K562 (cell line): Measurements from ENCODE around the gene C4orf50. TPM values are rescaled to one million over a fixed set of nuclear protein-coding genes. Genes with fewer than 3 reads are reported as not detected.
A peak's percentile ranks its signal among the peaks of the same experiment; 100 is the strongest.

Experiments used
- ATAC-seq: fragments of 200-7000 bp; cut with Tn5 transposase; 3 replicates; pipeline ENCODE4 v1.9.1; 2020; ENCODE audit warnings: moderate library complexity
- BruUV-seq: library from RNA; stranded (reverse); fragments of 400-500 nt; replicated peaks from 2 replicates; lab custom pipeline; 2021; lab: Mats Ljungman, UMichigan
- CTCF ChIA-PET: fragments of 300-600 bp; formaldehyde crosslinking; extraction: SDS; loops from one replicate; lab custom pipeline; 2021; ENCODE audit warnings: low intra/inter-chr PET ratio; lab: Yijun Ruan, JAX
- POLR2A ChIA-PET: fragments of 300-600, 350-650 bp; sonication (Branson Sonifier 250); formaldehyde crosslinking; extraction: SDS; loops from one replicate; lab custom pipeline; 2021; ENCODE audit warnings: antibody characterized with exemption, inconsistent platforms; lab: Yijun Ruan, JAX
- DNase-seq, 4 experiments: peaks; one replicate each; pipeline versions ENCODE4 v3.0.0 to v3.0.0-alpha.2; 2011 to 2018; ENCODE audit warnings: low spot score in 3 of 4, mixed read lengths in 3 of 4; ENCODE audit errors: extremely low read depth in 1 of 4
- FAIRE-seq: peaks from 2 replicates; lab custom pipeline; 2011; peaks lifted over from hg19 to GRCh38; lab: Jason Lieb, UNC
- H2AFZ ChIP-seq: 2 replicates; pipeline ENCODE4 v1.6.0; 2011; ENCODE audit warnings: low read depth, low read length, control low read depth, inconsistent platforms
- H3K27ac ChIP-seq: fragments of 200-600 bp; 3 replicates; pipeline ENCODE4 v1.8.0; 2011; ENCODE audit warnings: low read depth, mild to moderate bottlenecking, control low read depth, inconsistent platforms, low read length, moderate library complexity, mixed read lengths; ENCODE audit errors: extremely low read depth
- H3K27me3 ChIP-seq, 2 experiments: fragments of 300-600 bp in 1 of 2; 2 replicates in 1 of 2; 3 replicates in 1 of 2; pipeline versions ENCODE4 v1.6.0 to v1.8.0; 2011; ENCODE audit warnings: inconsistent platforms in 2 of 2, low read length in 2 of 2, mild to moderate bottlenecking in 1 of 2, mixed read lengths in 1 of 2, moderate library complexity in 1 of 2; ENCODE audit not compliant: control insufficient read depth in 2 of 2, insufficient read depth in 2 of 2
- H3K36me3 ChIP-seq: fragments of 300-600 bp; 3 replicates; pipeline ENCODE4 v1.8.0; 2011; ENCODE audit warnings: mild to moderate bottlenecking, low read length, inconsistent platforms; ENCODE audit not compliant: control insufficient read depth, insufficient read depth
- H3K4me1 ChIP-seq, 2 experiments: fragments of 200-600 bp in 1 of 2; replicated peaks in 1 of 2; 2 replicates in 1 of 2; 3 replicates in 1 of 2; pipeline versions ENCODE4 v1.5.1 to v1.8.0; 2011; ENCODE audit warnings: inconsistent platforms in 2 of 2, low read length in 2 of 2, mild to moderate bottlenecking in 1 of 2, mixed read lengths in 1 of 2, moderate library complexity in 1 of 2; ENCODE audit not compliant: control insufficient read depth in 2 of 2, insufficient read depth in 2 of 2
- H3K4me2 ChIP-seq: 2 replicates; pipeline ENCODE4 v1.6.1; 2011; ENCODE audit warnings: low read length, control low read depth, inconsistent platforms, mixed read lengths; ENCODE audit not compliant: insufficient read depth
- H3K4me3 ChIP-seq: fragments of 200-600 bp; sonication (generic), shearing (Covaris generic); 2 replicates; pipeline ENCODE4 v1.5.1; 2016; ENCODE audit warnings: control low read depth, inconsistent platforms
- H3K79me2 ChIP-seq: fragments of 200-600 bp; 3 replicates; pipeline ENCODE4 v1.8.0; 2011; ENCODE audit warnings: low read length, inconsistent platforms; ENCODE audit not compliant: control insufficient read depth, insufficient read depth
- H3K9ac ChIP-seq, 2 experiments: 2 replicates each; pipeline versions ENCODE4 v1.6.0 to v1.6.1; 2011; ENCODE audit warnings: low read depth in 2 of 2, low read length in 2 of 2, control low read depth in 1 of 2, inconsistent platforms in 1 of 2, mild to moderate bottlenecking in 1 of 2, mixed read lengths in 1 of 2; ENCODE audit not compliant: insufficient read depth in 1 of 2
- H3K9me1 ChIP-seq: one replicate; pipeline ENCODE4 v1.6.0; 2011; ENCODE audit warnings: inconsistent platforms, mild to moderate bottlenecking, low read length, moderate library complexity; ENCODE audit not compliant: control insufficient read depth, insufficient read depth
- H3K9me3 ChIP-seq: replicated peaks from 2 replicates; pipeline ENCODE4 v1.5.1; 2011; ENCODE audit warnings: low read depth, low read length, inconsistent platforms; ENCODE audit not compliant: control insufficient read depth, insufficient read depth
- H4K20me1 ChIP-seq: replicated peaks from 2 replicates; pipeline ENCODE4 v1.6.1; 2011; ENCODE audit warnings: low read length, inconsistent platforms, mixed read lengths; ENCODE audit not compliant: control insufficient read depth, insufficient read depth
- FOSL1 ChIP-seq: fragments of 200-800 bp; sonication (Bioruptor generic); conservative IDR thresholded peaks from 2 replicates; pipeline ENCODE4 v1.6.1; 2016; ENCODE audit warnings: missing genetic modification characterization, missing compliant biosample characterization
- RFX1 ChIP-seq: fragments of 450-650 bp; IDR thresholded peaks from 2 replicates; pipeline ENCODE4 v1.6.1; 2016; ENCODE audit warnings: mild to moderate bottlenecking, moderate library complexity
- WGBS: fragments of 100-300 bp; shearing (Covaris generic); methylation state at CpG from one replicate; pipeline ENCODE4 v1.1.6; 2016; ENCODE audit warnings: low coverage, mixed read lengths; ENCODE audit not compliant: insufficient coverage; ENCODE audit errors: missing lambda C conversion rate; 5-methylcytosine and 5-hydroxymethylcytosine counted together
- in situ Hi-C: fragments of 300-500 bp; cut with MboI; formaldehyde crosslinking; loops from 4 replicates; pipeline ENCODE4 v1.15.0; 2018; ENCODE audit warnings: inconsistent platforms, mixed read lengths
- intact Hi-C: fragments of 100-400 bp; cut with micrococcal nuclease; formaldehyde crosslinking; loops from 2 replicates; pipeline ENCODE4 v1.14.2; 2022
- polyA plus RNA-seq, 8 experiments: library from polyadenylated mRNA; depleted of rRNA in 4 of 8; stranded (reverse) in 5 of 8; unstranded in 3 of 8; fragments of >200 nt; fragmentation: Nextera tagmentation in 2 of 8; fragmentation: Illumina TruSeq in 1 of 8; extraction: Ambion mirVana in 2 of 8; extraction: Trizol in 1 of 8; gene quantifications; 2 replicates each; pipeline versions ENCODE4 v1.2.1 to v1.2.3, GENCODE V29; 2011 to 2014; ENCODE audit warnings: inconsistent platforms in 1 of 8, missing spikeins in 1 of 8
- total RNA-seq, 7 experiments: library from RNA; depleted of rRNA in 6 of 7; stranded (reverse); fragments of >200 nt in 6 of 7; fragmentation: Illumina TruSeq in 2 of 7; extraction: Trizol in 2 of 7; gene quantifications; 2 replicates each; pipeline versions ENCODE4 v1.2.1 to v1.2.3, GENCODE V29; 2011 to 2021; ENCODE audit warnings: low replicate concordance in 1 of 7
- TF ChIP-seq, protein P1 (sequence below): fragments of 250-450 bp; sonication (Bioruptor Pico); IDR thresholded peaks from 2 replicates; pipeline ENCODE4 v1.8.0; 2021; ENCODE audit warnings: mild to moderate bottlenecking, moderate library complexity
- TF ChIP-seq, protein P2 (sequence below): fragments of 250-450 bp; sonication (Bioruptor Pico); IDR thresholded peaks from 2 replicates; pipeline ENCODE4 v1.8.0; 2021; ENCODE audit warnings: borderline replicate concordance, mild to moderate bottlenecking, moderate library complexity; ENCODE audit not compliant: poor library complexity, severe bottlenecking

The C4orf50 gene
- total and polyA plus RNA-seq, 9 of the 15 experiments (the other 6 are each of a cell fraction or from before 2014, with no cell fraction given) = not detected

DNA sequence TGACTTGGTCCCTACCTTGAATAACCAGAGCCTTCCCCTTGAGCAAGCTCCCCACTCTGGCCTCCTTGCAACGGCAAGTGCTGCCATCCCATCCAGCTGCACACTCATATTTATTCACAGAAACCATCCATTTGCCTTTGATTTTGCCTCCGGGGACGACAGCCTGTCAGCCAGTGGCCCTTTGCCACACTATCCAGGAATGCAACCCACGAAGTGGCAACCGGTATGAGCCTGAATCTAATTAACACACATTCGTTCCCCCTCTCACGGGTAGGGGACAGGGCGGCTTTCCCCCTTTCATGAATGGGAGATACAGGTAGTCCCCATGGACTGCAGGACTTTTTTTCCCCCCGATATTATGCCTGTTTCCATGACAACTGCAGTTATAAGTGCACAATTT lies 140.8 kb downstream of the C4orf50 start:
- TF ChIP-seq FOSL1 (tag) (no peak), RFX1 (peak; percentile 35)
- no peak overlapping the region for H3K9ac ChIP-seq
- no peaks in the 10 kb centered on the region for H3K4me1 ChIP-seq
- H3K27ac ChIP-seq = no peak overlapping the region
- CTCF ChIA-PET = no interaction called here
- WGBS = under 1% methylated on average over 8 of the region's 9 CpGs
- ATAC-seq (no peak), DNase-seq (no peak), FAIRE-seq (no peak)
- POLR2A ChIA-PET = no interaction called here
- no TSS peak for BruUV-seq
- in situ Hi-C loops = no loop called here
- H2AFZ ChIP-seq = no peak overlapping the region
- intact Hi-C loops = no loop called here
- H3K79me2 ChIP-seq = no peaks in the 10 kb centered on the region
- no peaks in the 10 kb centered on the region for H3K27me3 ChIP-seq
- H4K20me1 ChIP-seq = no peaks in the 10 kb centered on the region
- H3K4me3 ChIP-seq = no peak overlapping the region
- no peaks in the 10 kb centered on the region for H3K9me3 ChIP-seq
- H3K4me2 ChIP-seq = no peak overlapping the region
- no peaks in the 10 kb centered on the region for H3K9me1 ChIP-seq
- H3K36me3 ChIP-seq = no peaks in the 10 kb centered on the region

DNA sequence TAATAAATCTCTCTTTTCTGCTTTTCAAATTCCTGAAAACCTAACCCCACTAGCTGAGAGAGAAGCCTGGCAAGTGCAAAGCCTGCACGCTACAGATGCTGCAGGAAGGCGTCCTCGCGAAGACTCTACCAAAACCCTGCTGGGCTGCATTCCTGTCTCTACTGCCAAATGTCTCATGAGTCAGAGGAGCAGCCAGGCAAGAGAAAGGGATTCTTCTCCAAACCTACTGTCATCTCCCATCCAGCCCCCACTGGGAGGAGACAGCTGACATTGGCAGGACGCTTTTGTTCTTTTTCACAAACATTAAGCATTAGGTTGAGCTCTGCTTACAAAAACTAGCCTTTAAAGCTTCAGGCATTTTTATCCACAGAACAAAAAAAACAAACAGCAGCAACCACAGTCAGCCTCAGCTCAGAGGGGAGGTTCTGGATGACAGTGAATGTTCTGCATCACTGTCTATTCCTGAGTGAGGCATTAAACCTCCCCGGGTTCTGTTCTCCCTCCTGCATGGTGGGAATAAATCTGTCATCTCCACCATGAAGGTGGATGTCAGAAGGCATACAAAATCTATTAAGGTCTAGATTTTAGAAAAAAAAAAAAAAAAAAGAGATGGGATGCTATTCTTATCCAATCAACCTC lies 143.3 kb downstream of the C4orf50 start:
- intact Hi-C loops = no loop called here
- in situ Hi-C loops = no loop called here
- CTCF ChIA-PET = no interaction called here

More for the DNA sequence above, 143.3 kb downstream of the C4orf50 start:
- ATAC-seq (no peak), DNase-seq (no peak)
- Histone ChIP-seq H3K4me2 (no peak overlapping the region), H3K9ac (no peak overlapping the region), H3K4me1 (no peaks in the 10 kb centered on the region), H3K9me3 (no peaks in the 10 kb centered on the region)
- WGBS = 3% methylated on average over 6 of the region's 6 CpGs
- POLR2A ChIA-PET = interaction anchor here (0.6 kb wide), 1 partner anchor 65 kb away, joined by 3 read pairs; no protein-coding TSS in a partner anchor
- TF ChIP-seq, protein P1, sequence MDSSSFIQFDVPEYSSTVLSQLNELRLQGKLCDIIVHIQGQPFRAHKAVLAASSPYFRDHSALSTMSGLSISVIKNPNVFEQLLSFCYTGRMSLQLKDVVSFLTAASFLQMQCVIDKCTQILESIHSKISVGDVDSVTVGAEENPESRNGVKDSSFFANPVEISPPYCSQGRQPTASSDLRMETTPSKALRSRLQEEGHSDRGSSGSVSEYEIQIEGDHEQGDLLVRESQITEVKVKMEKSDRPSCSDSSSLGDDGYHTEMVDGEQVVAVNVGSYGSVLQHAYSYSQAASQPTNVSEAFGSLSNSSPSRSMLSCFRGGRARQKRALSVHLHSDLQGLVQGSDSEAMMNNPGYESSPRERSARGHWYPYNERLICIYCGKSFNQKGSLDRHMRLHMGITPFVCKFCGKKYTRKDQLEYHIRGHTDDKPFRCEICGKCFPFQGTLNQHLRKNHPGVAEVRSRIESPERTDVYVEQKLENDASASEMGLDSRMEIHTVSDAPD (CRISPR knock-in tag) = no peak
- TF ChIP-seq, protein P2, sequence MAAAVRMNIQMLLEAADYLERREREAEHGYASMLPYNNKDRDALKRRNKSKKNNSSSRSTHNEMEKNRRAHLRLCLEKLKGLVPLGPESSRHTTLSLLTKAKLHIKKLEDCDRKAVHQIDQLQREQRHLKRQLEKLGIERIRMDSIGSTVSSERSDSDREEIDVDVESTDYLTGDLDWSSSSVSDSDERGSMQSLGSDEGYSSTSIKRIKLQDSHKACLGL (CRISPR knock-in tag) = no peak
- TF ChIP-seq, all 486 proteins: peak for 0
- no peak for FAIRE-seq
- no peaks in the 10 kb centered on the region for H3K9me1 ChIP-seq
- no TSS peak for BruUV-seq
- H3K79me2 ChIP-seq = no peaks in the 10 kb centered on the region
- H3K27ac ChIP-seq = no peak overlapping the region
- H2AFZ ChIP-seq = no peak overlapping the region
- H3K27me3 ChIP-seq = peaks cover 6 to 9% of the 10 kb centered on the region in 2 experiments; a peak in 3 of 5 replicates
- H3K4me3 ChIP-seq = no peak overlapping the region
- no peaks in the 10 kb centered on the region for H3K36me3 ChIP-seq
- H4K20me1 ChIP-seq = no peaks in the 10 kb centered on the region
